Neuron (in vitro differentiated cells): ENCODE results near the gene KLHL22.
A peak's percentile ranks its signal among the peaks of the same experiment; 100 is the strongest.

ENCODE experiments used
- H2AFZ ChIP-seq: one replicate; pipeline ENCODE4 v1.6.1; 2013; ENCODE audit warnings: low read depth, mild to moderate bottlenecking, inconsistent platforms, low read length, moderate library complexity
- H3K27me3 ChIP-seq: one replicate; pipeline ENCODE4 v1.6.1; 2013; ENCODE audit warnings: low read length; ENCODE audit not compliant: insufficient read depth
- H3K36me3 ChIP-seq: one replicate; pipeline ENCODE4 v1.6.1; 2013; ENCODE audit warnings: low read length; ENCODE audit not compliant: insufficient read depth
- H3K4me1 ChIP-seq: one replicate; pipeline ENCODE4 v1.6.1; 2013; ENCODE audit warnings: low read length; ENCODE audit not compliant: insufficient read depth
- H3K4me3 ChIP-seq: 2 replicates; pipeline ENCODE4 v1.5.1; 2013; ENCODE audit warnings: mild to moderate bottlenecking, low read length, moderate library complexity
- H3K9me3 ChIP-seq: one replicate; pipeline ENCODE4 v1.6.1; 2013; ENCODE audit warnings: low read length

The KLHL22 gene

GRCh38 chr22:20439556-20439927 lies 56.1 kb downstream of the KLHL22 start:
- no peak overlapping the region for H3K4me3 ChIP-seq
- H3K4me1 ChIP-seq = peaks cover 19% of the 10 kb centered on the region
- H3K27me3 ChIP-seq = no peaks in the 10 kb centered on the region
- H3K36me3 ChIP-seq = peaks cover 23% of the 10 kb centered on the region
- no peak overlapping the region for H2AFZ ChIP-seq
- no peaks in the 10 kb centered on the region for H3K9me3 ChIP-seq

- Histone ChIP-seq H3K4me3 (peak overlapping the region; percentile 97), H3K4me1 (peaks cover 19% of the 10 kb centered on the region), H2AFZ (peak overlapping the region; percentile 93), H3K36me3 (peaks cover 16% of the 10 kb centered on the region), H3K9me3 (no peaks in the 10 kb centered on the region), H3K27me3 (no peaks in the 10 kb centered on the region)
Observed at GRCh38 chr22:20438678-20439492, 56.7 kb downstream of the KLHL22 start.

DNA sequence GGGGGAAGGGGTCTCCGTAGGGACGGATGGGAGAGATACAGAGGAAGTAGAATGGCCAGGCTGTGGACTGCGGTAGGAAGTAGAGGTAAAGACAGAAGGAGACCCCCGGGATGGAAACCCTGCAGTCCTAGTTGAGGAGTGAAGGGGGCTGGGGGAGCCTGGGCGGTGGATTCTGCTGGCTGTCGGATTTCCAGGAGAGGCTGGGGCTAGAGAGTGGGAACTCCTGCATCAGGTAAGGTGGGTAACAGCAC lies 57.2 kb downstream of the KLHL22 start:
- Histone ChIP-seq H3K27me3 (no peaks in the 10 kb centered on the region), H2AFZ (peak overlapping the region; percentile 93), H3K4me1 (peaks cover 19% of the 10 kb centered on the region), H3K36me3 (peaks cover 16% of the 10 kb centered on the region), H3K9me3 (no peaks in the 10 kb centered on the region), H3K4me3 (peak overlapping the region; percentile 97)

DNA sequence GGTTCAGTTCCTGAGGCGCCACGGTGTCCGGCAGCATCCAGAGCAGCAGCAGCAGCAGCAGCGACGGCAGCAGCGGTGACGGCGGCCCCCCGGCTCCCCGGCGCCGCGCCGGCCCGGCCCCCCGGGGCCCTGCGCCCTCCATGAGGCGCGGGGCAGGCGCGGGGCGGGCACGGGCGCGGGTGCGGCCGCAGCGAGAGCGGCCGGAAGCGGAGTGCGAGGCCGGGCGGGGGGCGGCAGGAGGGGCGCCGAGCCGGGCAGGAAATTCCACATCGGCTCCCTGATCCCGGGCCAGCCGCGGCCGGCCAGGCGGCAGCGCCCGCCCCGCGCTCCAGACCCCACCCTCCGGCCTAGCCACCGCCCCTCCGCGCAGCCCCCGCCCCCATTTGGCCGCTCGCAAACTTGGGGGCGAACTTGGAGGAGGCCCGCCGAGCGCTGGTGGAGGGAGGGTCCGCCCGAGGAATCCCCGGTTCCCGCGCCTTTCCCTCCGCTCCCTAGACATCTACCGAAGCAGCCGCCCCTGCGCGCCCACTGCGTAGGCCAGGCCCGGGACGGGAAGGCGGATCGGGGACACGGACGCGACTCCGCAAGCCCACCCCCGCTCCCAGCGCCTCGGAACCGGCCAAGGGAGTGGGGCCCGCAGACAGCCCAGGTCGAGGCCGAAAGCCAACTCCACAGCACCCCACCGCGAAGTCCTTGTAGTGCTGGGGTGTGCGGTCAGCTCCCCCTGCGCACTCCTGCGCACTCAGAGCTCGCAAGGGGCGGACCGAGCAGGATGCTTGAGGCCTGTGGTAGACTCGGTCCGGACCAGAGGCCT lies 57.8 kb downstream of the KLHL22 start, which contains the start of gene SCARF2:
Gene SCARF2 (minus strand): TSS at position 213 of the 814 bp plus-strand sequence. CDS start 71 bp downstream, at position 142.
- H3K4me3 ChIP-seq = peak within 1 kb of the TSS; percentile 97
- H3K27me3 ChIP-seq = no peaks in the 10 kb centered on the region
- H3K4me1 ChIP-seq = peaks cover 19% of the 10 kb centered on the region
- no peaks in the 10 kb centered on the region for H3K9me3 ChIP-seq
- H3K36me3 ChIP-seq = peaks cover 14% of the 10 kb centered on the region
- H2AFZ ChIP-seq = peak within 1 kb of the TSS; percentile 93

DNA sequence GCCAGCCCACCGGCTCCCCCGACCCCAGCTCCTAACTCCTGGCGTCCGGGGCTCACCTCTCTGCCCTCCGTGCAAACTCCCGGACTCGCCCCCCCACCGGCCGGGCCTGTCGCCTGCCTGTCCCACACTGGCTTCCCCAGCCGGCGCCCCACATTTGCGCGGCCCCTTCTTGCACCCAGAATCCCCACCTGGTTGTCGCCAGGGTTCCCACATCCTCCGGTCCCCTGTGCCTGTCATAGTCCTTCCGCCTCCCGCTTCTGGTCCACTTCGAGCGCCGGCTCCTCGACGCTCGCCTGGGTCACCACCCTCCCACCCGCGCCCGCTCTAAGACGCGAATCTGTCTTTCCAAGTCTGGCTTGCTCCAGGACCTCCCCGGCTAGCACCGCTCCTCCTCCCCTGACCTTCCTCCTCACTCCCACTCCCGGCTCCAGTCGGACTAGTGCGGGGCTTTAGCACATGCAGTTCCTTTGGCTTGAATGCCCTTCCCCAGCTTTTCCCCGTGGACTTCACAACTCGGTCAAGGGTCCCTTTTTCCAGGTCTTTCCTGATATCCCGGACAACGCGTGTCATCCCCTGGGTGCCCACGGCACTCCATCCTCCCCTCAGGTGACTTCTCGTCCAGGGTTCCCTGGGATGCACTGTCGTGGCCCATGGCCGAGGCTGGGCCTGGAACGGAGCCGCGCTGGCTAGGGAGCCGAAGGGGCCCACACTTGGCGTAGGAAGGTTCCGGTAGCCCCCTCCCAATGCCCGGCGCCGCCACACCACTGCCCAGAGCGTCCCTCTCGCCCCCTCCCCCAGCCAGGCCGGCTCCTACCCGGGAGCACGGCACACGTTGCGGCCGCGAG lies 58.6 kb downstream of the KLHL22 start:
- H3K27me3 ChIP-seq = no peaks in the 10 kb centered on the region
- no peaks in the 10 kb centered on the region for H3K9me3 ChIP-seq

GRCh38 chr22:20436307-20436767 lies 59.3 kb downstream of the KLHL22 start:
- Histone ChIP-seq H3K4me3 (peak overlapping the region; percentile 97), H3K36me3 (peaks cover 2% of the 10 kb centered on the region), H3K27me3 (no peaks in the 10 kb centered on the region), H2AFZ (no peak overlapping the region), H3K9me3 (no peaks in the 10 kb centered on the region), H3K4me1 (peaks cover 19% of the 10 kb centered on the region)

More for the DNA sequence above, 58.6 kb downstream of the KLHL22 start:
- peaks cover 19% of the 10 kb centered on the region for H3K4me1 ChIP-seq
- peak overlapping the region; percentile 97 for H3K4me3 ChIP-seq
- peaks cover 6% of the 10 kb centered on the region for H3K36me3 ChIP-seq
- H2AFZ ChIP-seq = no peak overlapping the region

GRCh38 chr22:20435436-20436306 lies 59.9 kb downstream of the KLHL22 start:
- peaks cover 19% of the 10 kb centered on the region for H3K4me1 ChIP-seq
- H3K4me3 ChIP-seq = peak overlapping the region; percentile 97
- no peak overlapping the region for H2AFZ ChIP-seq
- H3K36me3 ChIP-seq = no peaks in the 10 kb centered on the region
- H3K9me3 ChIP-seq = no peaks in the 10 kb centered on the region
- H3K27me3 ChIP-seq = no peaks in the 10 kb centered on the region

- peaks cover 19% of the 10 kb centered on the region for H3K4me1 ChIP-seq
- no peaks in the 10 kb centered on the region for H3K27me3 ChIP-seq
- H3K9me3 ChIP-seq = no peaks in the 10 kb centered on the region
- no peak overlapping the region for H3K4me3 ChIP-seq
- H3K36me3 ChIP-seq = peaks cover 9% of the 10 kb centered on the region
- no peak overlapping the region for H2AFZ ChIP-seq
Observed at GRCh38 chr22:20434773-20435172, 60.8 kb downstream of the KLHL22 start.

GRCh38 chr22:20434264-20434751 lies 61.3 kb downstream of the KLHL22 start:
- no peaks in the 10 kb centered on the region for H3K9me3 ChIP-seq
- H3K4me1 ChIP-seq = peaks cover 19% of the 10 kb centered on the region
- H2AFZ ChIP-seq = no peak overlapping the region
- no peaks in the 10 kb centered on the region for H3K27me3 ChIP-seq
- H3K36me3 ChIP-seq = peaks cover 12% of the 10 kb centered on the region
- no peak overlapping the region for H3K4me3 ChIP-seq

DNA sequence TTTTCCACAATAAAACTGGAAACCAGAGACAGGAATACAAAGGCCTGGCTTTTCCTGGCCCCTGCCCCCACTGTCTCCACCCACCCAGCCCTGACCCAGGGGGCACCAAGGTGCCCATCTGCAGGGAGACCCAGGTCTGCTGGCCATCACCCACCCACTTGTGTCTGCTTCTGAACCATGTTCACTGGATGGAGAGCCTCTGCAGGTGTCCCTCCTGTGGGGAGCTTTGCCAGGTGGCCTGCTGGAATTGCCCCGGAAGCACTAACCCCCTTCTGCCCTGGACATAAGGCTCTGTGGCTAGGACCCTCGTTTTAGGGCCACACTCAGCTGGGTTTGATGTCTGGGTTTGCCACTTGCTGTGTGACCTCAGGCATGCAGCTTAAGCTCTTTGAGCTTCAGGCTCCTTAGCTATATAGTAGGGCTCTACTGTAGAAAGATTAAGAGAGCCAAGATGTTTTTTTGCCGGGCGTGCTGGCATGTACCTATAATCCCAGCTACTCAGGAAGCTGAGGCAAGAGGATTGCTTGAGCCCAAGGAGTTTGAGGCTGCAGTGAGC lies 61.8 kb downstream of the KLHL22 start:
- no peaks in the 10 kb centered on the region for H3K27me3 ChIP-seq

GRCh38 chr22:20433191-20433590 lies 62.4 kb downstream of the KLHL22 start:
- no peaks in the 10 kb centered on the region for H3K27me3 ChIP-seq

More for the DNA sequence above, 61.8 kb downstream of the KLHL22 start:
- Histone ChIP-seq H2AFZ (no peak overlapping the region), H3K9me3 (no peaks in the 10 kb centered on the region), H3K4me1 (peaks cover 15% of the 10 kb centered on the region), H3K36me3 (peaks cover 17% of the 10 kb centered on the region), H3K4me3 (no peak overlapping the region)

More at GRCh38 chr22:20433191-20433590, 62.4 kb downstream of the KLHL22 start:
- Histone ChIP-seq H3K4me1 (peaks cover 11% of the 10 kb centered on the region), H3K4me3 (no peak overlapping the region), H3K9me3 (no peaks in the 10 kb centered on the region), H2AFZ (no peak overlapping the region), H3K36me3 (peaks cover 20% of the 10 kb centered on the region)
